B cell (primary cell): ENCODE data around the gene SLC7A7.

Experiments
- CTCF ChIP-seq: fragments of 200-600 bp; IDR thresholded peaks from one replicate; pipeline ENCODE4 v1.8.0; 2022; ENCODE audit warnings: antibody characterized with exemption, mild to moderate bottlenecking
- EZH2 ChIP-seq: IDR thresholded peaks from 2 replicates; pipeline ENCODE4 v1.6.1; 2012; ENCODE audit warnings: borderline replicate concordance, low read depth, mild to moderate bottlenecking, moderate library complexity, low read length; ENCODE audit not compliant: insufficient read depth, poor library complexity, severe bottlenecking

- TF ChIP-seq CTCF (no peak), EZH2 (no peak)
Observed at GRCh38 chr14:22803687-22803974, 11.6 kb downstream of the SLC7A7 start.
